OCI-LY7 (cell line): Measurements from ENCODE around the gene DOC2A. TPM values are rescaled to one million over a fixed set of nuclear protein-coding genes. Genes with fewer than 3 reads are reported as not detected.

Experiments used
- BruUV-seq: library from RNA; stranded (reverse); fragments of 400-500 nt; replicated peaks from 2 replicates; lab custom pipeline; 2021; lab: Mats Ljungman, UMichigan
- CTCF ChIA-PET: fragments of 300-600 bp; sonication (Branson Sonifier 250); formaldehyde crosslinking; loops from one replicate; lab custom pipeline; 2022; ENCODE audit warnings: antibody characterized with exemption; ENCODE audit not compliant: unreplicated experiment; lab: Charles Lee
- POLR2A ChIA-PET: fragments of 300-600 bp; sonication (Branson Sonifier 250); formaldehyde crosslinking; loops from one replicate; lab custom pipeline; 2022; ENCODE audit warnings: antibody characterized with exemption; lab: Charles Lee
- DNase-seq: peaks from one replicate; pipeline ENCODE4 v3.0.0-alpha.2; 2015; ENCODE audit warnings: low spot score
- H2AFZ ChIP-seq: fragments of 200-600 bp; sonication (generic), shearing (Covaris generic); 2 replicates; pipeline ENCODE4 v1.6.1; 2014; ENCODE audit warnings: mild to moderate bottlenecking, antibody characterized with exemption, low read length, moderate library complexity
- H3K27ac ChIP-seq: fragments of 200-600 bp; sonication (generic); 2 replicates; pipeline ENCODE4 v1.5.1; 2014; ENCODE audit warnings: mixed run types, low read depth, mild to moderate bottlenecking, moderate library complexity, low read length, inconsistent platforms; ENCODE audit not compliant: poor library complexity, severe bottlenecking
- H3K36me3 ChIP-seq: fragments of 200-600 bp; sonication (generic); 2 replicates; pipeline ENCODE4 v1.6.1; 2014; ENCODE audit warnings: mild to moderate bottlenecking, antibody characterized with exemption, low read length, moderate library complexity, mixed read lengths; ENCODE audit not compliant: insufficient read depth
- H3K4me1 ChIP-seq: fragments of 200-600 bp; sonication (generic); 2 replicates; pipeline ENCODE4 v1.5.1; 2014; ENCODE audit warnings: mild to moderate bottlenecking, low read length; ENCODE audit not compliant: insufficient read depth, poor library complexity, severe bottlenecking
- H3K4me2 ChIP-seq: fragments of 200-600 bp; sonication (generic); 2 replicates; pipeline ENCODE4 v1.6.1; 2014; ENCODE audit warnings: mild to moderate bottlenecking, low read length
- H3K4me3 ChIP-seq: fragments of 200-600 bp; sonication (generic); 2 replicates; pipeline ENCODE4 v1.5.1; 2014; ENCODE audit warnings: mild to moderate bottlenecking, low read depth, low read length; ENCODE audit not compliant: poor library complexity, severe bottlenecking
- H3K79me2 ChIP-seq: fragments of 200-600 bp; sonication (generic); 2 replicates; pipeline ENCODE4 v1.6.1; 2016; ENCODE audit warnings: low read depth, mild to moderate bottlenecking, low read length, moderate library complexity, mixed read lengths; ENCODE audit not compliant: insufficient read depth
- H3K9me2 ChIP-seq: fragments of 200-600 bp; sonication (generic); 2 replicates; pipeline ENCODE4 v1.6.1; 2016; ENCODE audit warnings: mild to moderate bottlenecking, low read length, mixed read lengths; ENCODE audit not compliant: insufficient read depth
- H3K9me3 ChIP-seq: fragments of 200-600 bp; sonication (generic); 2 replicates; pipeline ENCODE4 v1.6.1; 2014; ENCODE audit warnings: mild to moderate bottlenecking, mixed run types, low read length, mixed read lengths
- H4K20me1 ChIP-seq: fragments of 200-600 bp; sonication (generic); 2 replicates; pipeline ENCODE4 v1.6.1; 2014; ENCODE audit warnings: mild to moderate bottlenecking, antibody characterized with exemption, low read length, moderate library complexity, mixed read lengths; ENCODE audit not compliant: insufficient read depth
- EZH2phosphoT487 ChIP-seq: fragments of 200-600 bp; sonication (generic); IDR thresholded peaks from 2 replicates; pipeline ENCODE4 v1.6.1; 2018; ENCODE audit warnings: low read depth, borderline replicate concordance, mild to moderate bottlenecking, mixed run types, antibody characterized with exemption, low read length, moderate library complexity, mixed read lengths
- intact Hi-C: fragments of 100-400 bp; cut with micrococcal nuclease; formaldehyde crosslinking; loops from one replicate; pipeline ENCODE4 v1.10.0; 2022; ENCODE audit not compliant: unreplicated experiment
- total RNA-seq, 2 experiments: library from RNA; depleted of rRNA in 1 of 2; stranded (reverse); fragments of >200 nt in 1 of 2; shearing (Covaris generic) in 1 of 2; gene quantifications; 2 replicates each; pipeline ENCODE4 v1.2.3, GENCODE V29; 2014 to 2022
- TF ChIP-seq, protein P1 (sequence below): fragments of 200-600 bp; sonication (generic); conservative IDR thresholded peaks from 2 replicates; pipeline ENCODE4 v1.5.1; 2014; ENCODE audit warnings: mild to moderate bottlenecking, antibody characterized with exemption, low read length, moderate library complexity, mixed read lengths

Gene DOC2A
- total RNA-seq, 2 experiments from 2014 or later = 0.91 TPM; not detected in 1

DNA sequence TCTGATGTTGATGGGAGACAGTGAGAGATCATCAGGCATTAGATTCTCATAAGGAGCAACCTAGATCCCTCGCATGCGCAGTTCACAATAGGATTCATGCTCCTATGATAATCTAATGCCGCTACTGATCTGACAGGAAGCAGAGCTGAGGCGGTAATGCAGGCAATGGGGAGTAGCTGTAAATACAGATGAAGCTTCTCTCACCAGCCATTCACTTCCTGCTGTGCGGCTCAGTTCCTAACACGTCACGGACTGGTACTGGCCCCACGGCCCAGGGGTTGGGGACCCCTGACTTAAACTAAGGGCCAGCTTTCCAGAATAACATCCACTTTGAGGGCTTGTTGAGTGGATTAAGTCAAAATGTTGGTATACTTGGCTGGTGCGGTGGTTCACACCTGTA, 51.5 kb downstream of the DOC2A start:
- TF ChIP-seq, protein P1, sequence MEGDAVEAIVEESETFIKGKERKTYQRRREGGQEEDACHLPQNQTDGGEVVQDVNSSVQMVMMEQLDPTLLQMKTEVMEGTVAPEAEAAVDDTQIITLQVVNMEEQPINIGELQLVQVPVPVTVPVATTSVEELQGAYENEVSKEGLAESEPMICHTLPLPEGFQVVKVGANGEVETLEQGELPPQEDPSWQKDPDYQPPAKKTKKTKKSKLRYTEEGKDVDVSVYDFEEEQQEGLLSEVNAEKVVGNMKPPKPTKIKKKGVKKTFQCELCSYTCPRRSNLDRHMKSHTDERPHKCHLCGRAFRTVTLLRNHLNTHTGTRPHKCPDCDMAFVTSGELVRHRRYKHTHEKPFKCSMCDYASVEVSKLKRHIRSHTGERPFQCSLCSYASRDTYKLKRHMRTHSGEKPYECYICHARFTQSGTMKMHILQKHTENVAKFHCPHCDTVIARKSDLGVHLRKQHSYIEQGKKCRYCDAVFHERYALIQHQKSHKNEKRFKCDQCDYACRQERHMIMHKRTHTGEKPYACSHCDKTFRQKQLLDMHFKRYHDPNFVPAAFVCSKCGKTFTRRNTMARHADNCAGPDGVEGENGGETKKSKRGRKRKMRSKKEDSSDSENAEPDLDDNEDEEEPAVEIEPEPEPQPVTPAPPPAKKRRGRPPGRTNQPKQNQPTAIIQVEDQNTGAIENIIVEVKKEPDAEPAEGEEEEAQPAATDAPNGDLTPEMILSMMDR = no peak
- TF ChIP-seq EZH2phosphoT487 = no peak
- H2AFZ ChIP-seq = no peak overlapping the region
- POLR2A ChIA-PET = interaction anchor here (1.0 to 1.2 kb wide), 2 partner anchors 15 to 30 kb away, joined by 3 to 4 read pairs; partner anchors contain the start of gene TAOK2
- peaks cover 37% of the 10 kb centered on the region for H3K4me1 ChIP-seq
- H4K20me1 ChIP-seq = no peaks in the 10 kb centered on the region
- no peaks in the 10 kb centered on the region for H3K36me3 ChIP-seq
- DNase-seq = no peak
- no peak overlapping the region for H3K4me3 ChIP-seq
- no TSS peak for BruUV-seq
- no peaks in the 10 kb centered on the region for H3K79me2 ChIP-seq
- intact Hi-C loops = no loop called here
- H3K9me3 ChIP-seq = no peaks in the 10 kb centered on the region
- H3K9me2 ChIP-seq = no peaks in the 10 kb centered on the region
- CTCF ChIA-PET = no interaction called here
- no peak overlapping the region for H3K4me2 ChIP-seq
- no peak overlapping the region for H3K27ac ChIP-seq

DNA sequence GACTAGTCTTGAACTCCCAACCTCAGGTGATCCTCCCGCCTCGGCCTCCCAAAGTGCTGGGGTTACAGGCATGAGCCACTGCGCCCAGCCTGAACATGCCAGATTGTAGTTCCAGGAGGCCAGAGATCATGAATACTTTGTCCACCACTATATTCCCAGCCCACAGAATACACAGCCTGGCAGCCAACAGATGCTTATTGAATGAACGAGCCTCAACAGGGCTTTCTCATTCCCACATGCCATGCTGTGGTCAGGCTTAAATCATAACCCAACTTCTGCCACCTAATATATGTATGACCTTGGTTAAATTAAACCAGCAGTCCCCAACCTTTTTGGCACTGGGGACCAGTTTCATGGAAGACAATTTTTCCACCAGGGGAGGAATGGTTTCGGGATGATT, 52.1 kb downstream of the DOC2A start:
- Histone ChIP-seq H4K20me1 (no peaks in the 10 kb centered on the region), H3K4me1 (peaks cover 42% of the 10 kb centered on the region), H3K4me3 (no peak overlapping the region), H3K79me2 (no peaks in the 10 kb centered on the region), H3K4me2 (no peak overlapping the region), H3K36me3 (no peaks in the 10 kb centered on the region), H3K9me3 (no peaks in the 10 kb centered on the region), H3K27ac (no peak overlapping the region), H2AFZ (no peak overlapping the region), H3K9me2 (no peaks in the 10 kb centered on the region)
- no TSS peak for BruUV-seq
- no peak for DNase-seq
- TF ChIP-seq EZH2phosphoT487 = no peak
- TF ChIP-seq, protein P1 = no peak
- ChIA-PET CTCF (interaction anchor here (0.6 kb wide), 1 partner anchor 15 kb away, joined by 3 read pairs; no protein-coding TSS in a partner anchor), POLR2A (interaction anchor here (1.2 kb wide), 1 partner anchor 15 kb away, joined by 3 read pairs; the partner anchor contains the start of gene TAOK2)
- intact Hi-C loops = no loop called here

Other genes with a start within 250 kb of the DOC2A start
- gene ZG16, start 232.8 kb downstream of the DOC2A start, total RNA-seq (2014; rRNA removed; shearing (Covaris generic)) = not detected in 2 replicates
- not detected in 2 replicates for gene ZG16, start 232.8 kb downstream of the DOC2A start, total RNA-seq (2022)
- 315 and 339 TPM in 2 replicates for gene KIF22, start 220.3 kb downstream of the DOC2A start, total RNA-seq (2014; rRNA removed; shearing (Covaris generic))
- gene KIF22, start 220.3 kb downstream of the DOC2A start, total RNA-seq (2022) = 232 and 253 TPM in 2 replicates
- gene MAZ, start 204.5 kb downstream of the DOC2A start, total RNA-seq (2014; rRNA removed; shearing (Covaris generic)) = 384 and 471 TPM in 2 replicates
- 484 and 531 TPM in 2 replicates for gene MAZ, start 204.5 kb downstream of the DOC2A start, total RNA-seq (2022)
- 0.09 TPM in 1 of 2 replicates, not detected in the other for gene PRRT2, start 198.8 kb downstream of the DOC2A start, total RNA-seq (2014; rRNA removed; shearing (Covaris generic))
- gene PRRT2, start 198.8 kb downstream of the DOC2A start, total RNA-seq (2022) = 3.2 and 3.4 TPM in 2 replicates
- gene PAGR1, start 194.9 kb downstream of the DOC2A start, total RNA-seq (2014; rRNA removed; shearing (Covaris generic)) = 59.4 and 62.7 TPM in 2 replicates
- 43.4 and 51.7 TPM in 2 replicates for gene PAGR1, start 194.9 kb downstream of the DOC2A start, total RNA-seq (2022)
- gene MVP, start 190.6 kb downstream of the DOC2A start, total RNA-seq (2014; rRNA removed; shearing (Covaris generic)) = 4.0 and 6.3 TPM in 2 replicates
- gene MVP, start 190.6 kb downstream of the DOC2A start, total RNA-seq (2022) = 6.8 and 8.1 TPM in 2 replicates
- 39.6 and 52.4 TPM in 2 replicates for gene CDIPT, start 147.8 kb downstream of the DOC2A start, total RNA-seq (2014; rRNA removed; shearing (Covaris generic))
- gene CDIPT, start 147.8 kb downstream of the DOC2A start, total RNA-seq (2022) = 41.4 and 43.5 TPM in 2 replicates
- 0.98 TPM in 1 of 2 replicates, not detected in the other for gene SEZ6L2, start 111.5 kb downstream of the DOC2A start, total RNA-seq (2014; rRNA removed; shearing (Covaris generic))
- gene SEZ6L2, start 111.5 kb downstream of the DOC2A start, total RNA-seq (2022) = 0.83 and 1.0 TPM in 2 replicates
- gene ASPHD1, start 110.5 kb downstream of the DOC2A start, total RNA-seq (2014; rRNA removed; shearing (Covaris generic)) = not detected in 2 replicates
- gene ASPHD1, start 110.5 kb downstream of the DOC2A start, total RNA-seq (2022) = 0.30 TPM in 1 of 2 replicates, not detected in the other
- gene KCTD13, start 84.8 kb downstream of the DOC2A start, total RNA-seq (2014; rRNA removed; shearing (Covaris generic)) = 14.4 and 15.9 TPM in 2 replicates
- gene KCTD13, start 84.8 kb downstream of the DOC2A start, total RNA-seq (2022) = 48.0 and 49.5 TPM in 2 replicates
- 75.7 and 94.1 TPM in 2 replicates for gene TMEM219, start 48.9 kb downstream of the DOC2A start, total RNA-seq (2014; rRNA removed; shearing (Covaris generic))
- gene TMEM219, start 48.9 kb downstream of the DOC2A start, total RNA-seq (2022) = 82.9 and 88.6 TPM in 2 replicates
- gene TAOK2, start 37.2 kb downstream of the DOC2A start, total RNA-seq (2014; rRNA removed; shearing (Covaris generic)) = 31.7 and 33.3 TPM in 2 replicates
- gene TAOK2, start 37.2 kb downstream of the DOC2A start, total RNA-seq (2022) = 45.0 and 46.8 TPM in 2 replicates
- 54.4 and 60.4 TPM in 2 replicates for gene HIRIP3, start 15.4 kb downstream of the DOC2A start, total RNA-seq (2014; rRNA removed; shearing (Covaris generic))
- gene HIRIP3, start 15.4 kb downstream of the DOC2A start, total RNA-seq (2022) = 43.2 and 52.3 TPM in 2 replicates
- gene INO80E, start 14.8 kb downstream of the DOC2A start, total RNA-seq (2014; rRNA removed; shearing (Covaris generic)) = 88.0 and 94.7 TPM in 2 replicates
- 129 and 140 TPM in 2 replicates for gene INO80E, start 14.8 kb downstream of the DOC2A start, total RNA-seq (2022)
- gene C16orf92, start 12.2 kb upstream of the DOC2A start, total RNA-seq (2014; rRNA removed; shearing (Covaris generic)) = not detected in 2 replicates
- not detected in 2 replicates for gene C16orf92, start 12.2 kb upstream of the DOC2A start, total RNA-seq (2022)
- gene TLCD3B, start 20.2 kb upstream of the DOC2A start, total RNA-seq (2014; rRNA removed; shearing (Covaris generic)) = 2.6 and 4.3 TPM in 2 replicates
- 17.6 and 21.3 TPM in 2 replicates for gene TLCD3B, start 20.2 kb upstream of the DOC2A start, total RNA-seq (2022)
- gene ALDOA, start 54.7 kb upstream of the DOC2A start, total RNA-seq (2014; rRNA removed; shearing (Covaris generic)) = 646 and 809 TPM in 2 replicates
- gene ALDOA, start 54.7 kb upstream of the DOC2A start, total RNA-seq (2022) = 811 and 1,029 TPM in 2 replicates
- gene PPP4C, start 65.0 kb upstream of the DOC2A start, total RNA-seq (2014; rRNA removed; shearing (Covaris generic)) = 137 and 144 TPM in 2 replicates
- gene PPP4C, start 65.0 kb upstream of the DOC2A start, total RNA-seq (2022) = 124 and 130 TPM in 2 replicates
- 0.77 and 1.4 TPM in 2 replicates for gene TBX6, start 80.9 kb upstream of the DOC2A start, total RNA-seq (2014; rRNA removed; shearing (Covaris generic))
- 3.7 and 4.5 TPM in 2 replicates for gene TBX6, start 80.9 kb upstream of the DOC2A start, total RNA-seq (2022)
- gene YPEL3, start 85.2 kb upstream of the DOC2A start, total RNA-seq (2014; rRNA removed; shearing (Covaris generic)) = 17.5 and 18.6 TPM in 2 replicates
- 34.5 and 50.6 TPM in 2 replicates for gene YPEL3, start 85.2 kb upstream of the DOC2A start, total RNA-seq (2022)
- gene GDPD3, start 102.5 kb upstream of the DOC2A start, total RNA-seq (2014; rRNA removed; shearing (Covaris generic)) = 1.8 and 2.0 TPM in 2 replicates
- gene GDPD3, start 102.5 kb upstream of the DOC2A start, total RNA-seq (2022) = 5.0 and 5.2 TPM in 2 replicates
- 9.9 and 25.3 TPM in 2 replicates for gene MAPK3, start 112.2 kb upstream of the DOC2A start, total RNA-seq (2014; rRNA removed; shearing (Covaris generic))
- 30.1 and 34.6 TPM in 2 replicates for gene MAPK3, start 112.2 kb upstream of the DOC2A start, total RNA-seq (2022)
- 351 and 394 TPM in 2 replicates for gene CORO1A, start 172.6 kb upstream of the DOC2A start, total RNA-seq (2014; rRNA removed; shearing (Covaris generic))
- 524 and 567 TPM in 2 replicates for gene CORO1A, start 172.6 kb upstream of the DOC2A start, total RNA-seq (2022)
- 73.1 and 119 TPM in 2 replicates for gene BOLA2B, start 182.6 kb upstream of the DOC2A start, total RNA-seq (2014; rRNA removed; shearing (Covaris generic))
- 169 and 179 TPM in 2 replicates for gene BOLA2B, start 182.6 kb upstream of the DOC2A start, total RNA-seq (2022)
- gene SLX1A, start 182.8 kb upstream of the DOC2A start, total RNA-seq (2014; rRNA removed; shearing (Covaris generic)) = 83.7 and 84.1 TPM in 2 replicates
- gene SLX1A, start 182.8 kb upstream of the DOC2A start, total RNA-seq (2022) = 55.7 and 81.9 TPM in 2 replicates
- 3.8 and 7.9 TPM in 2 replicates for gene SULT1A3, start 188.2 kb upstream of the DOC2A start, total RNA-seq (2014; rRNA removed; shearing (Covaris generic))
- gene SULT1A3, start 188.2 kb upstream of the DOC2A start, total RNA-seq (2022) = 30.1 and 31.7 TPM in 2 replicates
- 2.9 and 10.2 TPM in 2 replicates for gene NPIPB13, start 237.5 kb upstream of the DOC2A start, total RNA-seq (2014; rRNA removed; shearing (Covaris generic))
- gene NPIPB13, start 237.5 kb upstream of the DOC2A start, total RNA-seq (2022) = 50.5 and 51.4 TPM in 2 replicates